G401.6 (cell line): ENCODE results near the gene XXYLT1.

ENCODE experiments used
- FAIRE-seq: peaks from 2 replicates; lab custom pipeline; 2012; peaks lifted over from hg19 to GRCh38; lab: Jason Lieb, UNC

Gene XXYLT1

GRCh38 chr3:195075941-195076875 lies 194.8 kb downstream of the XXYLT1 start:
- FAIRE-seq: no peak

DNA sequence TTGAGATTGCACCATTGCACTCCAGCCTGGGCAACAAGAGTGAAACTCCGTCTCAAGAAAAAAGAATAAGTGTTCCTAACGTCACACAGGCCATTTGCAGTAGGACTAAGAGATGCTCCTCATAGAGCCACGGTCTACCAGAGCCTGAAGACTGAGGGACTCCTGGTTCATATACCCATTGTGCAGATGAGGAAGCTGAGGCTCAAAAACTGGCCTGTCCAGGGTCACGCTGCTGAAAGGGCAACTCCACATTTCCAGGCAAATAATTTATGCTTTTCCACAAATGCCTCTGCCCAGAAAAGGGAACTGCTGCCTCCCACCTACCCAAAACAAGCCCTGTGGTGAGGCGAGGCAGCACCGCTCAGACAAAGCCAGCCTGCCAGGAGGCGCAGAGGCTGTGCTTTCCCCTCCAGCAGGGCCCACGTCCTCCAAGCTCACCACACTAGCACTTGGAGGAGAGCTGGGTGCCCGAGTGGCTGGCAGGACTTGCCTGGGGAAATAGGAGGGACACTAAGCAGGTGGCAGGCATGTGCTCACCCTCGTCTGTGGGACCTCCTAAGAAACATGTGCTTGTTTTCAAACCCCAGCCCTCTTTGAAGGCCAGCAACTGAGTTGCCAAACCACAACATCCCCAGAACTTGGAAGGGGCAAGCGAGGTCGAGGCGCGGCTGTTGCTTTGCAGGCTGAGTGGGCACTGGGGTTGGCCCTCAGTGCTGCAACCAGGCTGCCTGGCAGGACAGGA lies 195.6 kb downstream of the XXYLT1 start:
- no peak for FAIRE-seq

- no peak for FAIRE-seq
Observed at GRCh38 chr3:195073866-195074860, 196.8 kb downstream of the XXYLT1 start.

- no peak for FAIRE-seq
Observed at GRCh38 chr3:195072916-195073564, 197.9 kb downstream of the XXYLT1 start.

- no peak for FAIRE-seq
Observed at GRCh38 chr3:195071916-195072820, 198.8 kb downstream of the XXYLT1 start.

DNA sequence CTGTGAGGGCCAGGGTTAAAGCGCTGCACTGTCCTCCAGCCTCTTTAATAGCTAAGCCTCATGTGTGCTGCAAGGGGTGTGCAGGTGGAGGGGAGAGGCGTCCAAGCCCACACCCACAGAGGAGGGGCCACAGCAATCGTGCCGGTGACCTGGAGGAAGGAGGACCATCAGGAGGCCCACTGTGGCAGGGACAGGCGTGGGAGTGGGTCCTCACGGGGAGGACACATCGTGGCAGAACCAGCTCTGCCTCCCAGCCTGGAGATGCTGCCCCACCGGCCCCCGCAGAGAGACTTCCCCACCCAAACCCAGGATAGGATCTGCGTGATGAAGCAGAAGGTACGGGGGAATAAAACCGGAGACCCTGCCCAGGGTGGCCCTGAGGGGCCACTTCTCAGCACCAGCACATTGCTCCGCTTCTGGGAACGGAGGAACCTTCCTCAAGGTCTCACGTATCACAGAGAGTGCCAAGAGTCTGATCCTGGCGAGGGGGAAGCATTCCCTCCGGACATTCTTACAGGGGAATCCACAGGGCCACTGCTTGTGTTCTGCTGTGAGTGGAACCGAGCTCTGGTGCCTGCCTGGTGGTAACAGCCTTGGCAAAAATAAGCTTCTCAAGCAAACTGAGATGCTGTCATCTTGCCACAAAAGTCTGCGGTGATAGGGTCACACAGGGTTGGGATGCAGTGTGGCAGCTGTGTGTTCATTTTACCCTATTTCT lies 199.8 kb downstream of the XXYLT1 start:
- FAIRE-seq: no peak

- FAIRE-seq: no peak
Observed at GRCh38 chr3:195070336-195070735, 200.6 kb downstream of the XXYLT1 start.

DNA sequence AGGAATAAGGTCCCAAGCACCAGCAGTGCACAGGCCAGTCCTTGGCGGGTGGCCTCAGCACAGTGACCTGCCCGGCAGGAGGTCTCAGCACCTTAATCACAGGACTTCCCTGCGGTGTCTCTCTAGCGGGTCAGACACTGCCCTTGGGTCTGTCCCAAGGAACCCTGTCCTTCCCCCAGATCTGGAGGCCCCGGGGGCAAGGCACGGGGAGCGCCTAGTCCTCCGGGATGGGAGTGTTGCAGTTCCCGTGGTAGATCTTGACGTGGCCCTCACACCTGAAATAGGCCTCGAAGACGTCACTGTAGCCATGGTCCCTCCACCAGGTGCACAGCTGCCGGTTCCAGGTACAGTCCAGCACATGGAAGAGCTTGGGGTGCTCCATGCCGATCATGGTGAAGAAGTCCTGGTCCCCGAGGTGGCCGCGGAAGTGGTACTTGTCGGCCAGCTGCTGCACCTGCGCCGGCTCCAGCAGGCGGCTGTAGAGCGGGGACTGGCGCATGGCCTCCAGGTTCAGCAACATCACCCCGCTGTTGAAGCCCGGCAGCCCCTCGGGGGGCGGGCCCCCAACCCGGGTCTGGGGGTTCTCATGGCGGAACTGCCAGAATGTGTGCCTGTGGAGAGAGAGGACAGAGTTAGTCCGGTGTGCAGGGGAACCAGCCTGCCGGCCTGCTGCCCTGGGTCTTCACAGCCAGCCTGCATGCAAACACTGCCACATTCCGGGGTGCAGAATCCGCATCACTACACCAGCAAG lies 201.3 kb downstream of the XXYLT1 start:
- no peak for FAIRE-seq

- FAIRE-seq: no peak
Observed at GRCh38 chr3:195068084-195069080, 202.6 kb downstream of the XXYLT1 start.

- no peak for FAIRE-seq
Observed at GRCh38 chr3:195066441-195066841, 204.5 kb downstream of the XXYLT1 start.

DNA sequence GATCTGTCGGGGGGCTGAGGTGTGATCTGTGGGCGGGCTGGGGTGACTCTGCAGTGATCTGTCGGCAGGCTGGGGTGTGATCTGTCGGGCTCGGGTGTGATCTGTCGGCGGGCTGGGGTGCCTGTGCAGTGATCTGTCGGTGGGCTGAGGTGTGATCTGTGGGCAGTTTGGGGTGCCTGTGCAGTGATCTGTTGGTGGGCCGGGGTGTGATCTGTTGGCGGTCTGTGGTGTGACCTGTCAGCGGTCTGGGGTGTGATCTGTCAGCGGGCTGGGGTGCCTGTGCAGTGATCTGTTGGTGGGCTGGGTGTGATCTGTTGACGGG lies 205.1 kb downstream of the XXYLT1 start:
- FAIRE-seq: no peak

GRCh38 chr3:195065142-195065863 lies 205.7 kb downstream of the XXYLT1 start:
- no peak for FAIRE-seq

GRCh38 chr3:195064300-195064931 lies 206.5 kb downstream of the XXYLT1 start:
- no peak for FAIRE-seq

- no peak for FAIRE-seq
Observed at GRCh38 chr3:195063581-195064193, 207.3 kb downstream of the XXYLT1 start.

DNA sequence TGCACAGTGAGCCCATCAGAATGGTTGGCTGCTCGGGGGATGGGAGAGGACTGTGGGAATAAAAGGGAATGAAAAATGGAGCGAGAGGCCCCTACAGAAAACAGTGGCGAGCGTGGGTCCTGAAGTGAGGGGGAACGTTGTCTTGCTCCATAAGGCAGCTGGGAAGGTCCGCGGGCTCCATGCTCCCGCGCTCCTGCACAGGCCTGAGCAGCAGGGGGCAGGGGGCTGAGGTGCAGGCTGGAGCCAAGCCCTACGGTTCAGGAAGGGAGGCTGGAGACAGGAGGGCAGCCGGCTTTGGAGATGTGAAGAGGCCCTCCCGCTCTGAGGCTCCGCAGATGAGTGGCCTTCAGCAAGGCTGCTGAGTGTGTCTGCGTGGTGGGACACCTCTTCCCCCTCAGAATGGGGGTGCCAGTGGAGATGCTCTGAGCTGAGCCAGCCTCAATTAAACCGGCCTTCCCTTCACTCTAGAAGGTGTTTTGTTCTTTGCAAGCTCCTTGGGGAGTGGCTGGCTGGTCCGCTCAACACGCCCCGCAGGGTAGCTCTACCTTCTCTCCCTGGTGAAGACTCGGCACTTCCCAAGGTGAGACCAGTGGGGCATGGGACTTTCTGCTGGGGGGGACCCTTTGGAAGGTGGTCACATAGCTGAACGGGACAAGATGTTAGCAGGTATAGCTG lies 208.0 kb downstream of the XXYLT1 start:
- no peak for FAIRE-seq
